ENCODE data around the gene SSTR1.

DNA sequence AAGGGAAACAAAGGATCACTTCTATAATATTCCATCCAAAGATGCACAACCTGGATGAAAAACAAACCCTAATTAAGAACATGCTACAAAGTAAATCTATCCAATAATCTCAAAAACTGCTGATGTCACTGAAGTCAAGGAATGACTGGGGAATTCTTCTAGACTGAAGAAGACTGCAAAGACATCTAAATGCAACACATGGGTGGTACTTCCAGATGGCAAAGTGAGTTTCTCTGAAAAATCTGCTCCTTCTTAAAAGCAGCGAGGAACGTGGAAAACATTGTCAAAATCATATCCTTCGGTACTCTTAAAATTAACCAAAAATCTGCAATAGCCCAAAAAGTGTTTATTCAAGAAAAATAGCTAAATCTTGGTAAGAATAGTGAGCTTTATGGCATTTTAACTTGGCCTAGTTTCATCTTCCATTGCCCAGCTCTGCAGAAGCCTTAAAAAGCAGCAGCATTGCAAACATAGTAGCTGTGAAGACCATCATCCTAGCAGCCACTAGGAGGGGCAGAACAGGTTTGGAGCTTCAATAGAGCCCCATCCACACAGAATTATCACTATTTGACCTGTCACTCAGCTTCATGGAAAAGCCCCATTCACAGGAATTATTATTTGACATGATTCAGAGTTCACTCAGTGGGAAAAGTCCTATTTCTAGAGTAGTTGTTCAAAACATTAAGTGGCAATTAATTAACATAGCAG lies 40.8 kb downstream of the SSTR1 start:
- TF ChIP-seq, protein P1, sequence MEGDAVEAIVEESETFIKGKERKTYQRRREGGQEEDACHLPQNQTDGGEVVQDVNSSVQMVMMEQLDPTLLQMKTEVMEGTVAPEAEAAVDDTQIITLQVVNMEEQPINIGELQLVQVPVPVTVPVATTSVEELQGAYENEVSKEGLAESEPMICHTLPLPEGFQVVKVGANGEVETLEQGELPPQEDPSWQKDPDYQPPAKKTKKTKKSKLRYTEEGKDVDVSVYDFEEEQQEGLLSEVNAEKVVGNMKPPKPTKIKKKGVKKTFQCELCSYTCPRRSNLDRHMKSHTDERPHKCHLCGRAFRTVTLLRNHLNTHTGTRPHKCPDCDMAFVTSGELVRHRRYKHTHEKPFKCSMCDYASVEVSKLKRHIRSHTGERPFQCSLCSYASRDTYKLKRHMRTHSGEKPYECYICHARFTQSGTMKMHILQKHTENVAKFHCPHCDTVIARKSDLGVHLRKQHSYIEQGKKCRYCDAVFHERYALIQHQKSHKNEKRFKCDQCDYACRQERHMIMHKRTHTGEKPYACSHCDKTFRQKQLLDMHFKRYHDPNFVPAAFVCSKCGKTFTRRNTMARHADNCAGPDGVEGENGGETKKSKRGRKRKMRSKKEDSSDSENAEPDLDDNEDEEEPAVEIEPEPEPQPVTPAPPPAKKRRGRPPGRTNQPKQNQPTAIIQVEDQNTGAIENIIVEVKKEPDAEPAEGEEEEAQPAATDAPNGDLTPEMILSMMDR (IDR thresholded peaks at IDR 0.05): peak in 7 of 12 donors; percentile 8 to 35 (median 17)
- no peak for TF ChIP-seq POLR2A (IDR thresholded peaks at IDR 0.05)
